Measurements from ENCODE around the gene NEDD8.

GRCh38 chr14:24233538-24233866 lies 1.3 kb upstream of the NEDD8 start:
- no peak for TF ChIP-seq CTCF (IDR thresholded peaks at IDR 0.05)
- no peak for TF ChIP-seq POLR2AphosphoS5 (IDR thresholded peaks at IDR 0.05)
- TF ChIP-seq POLR2A (IDR thresholded peaks at IDR 0.05): no peak
- no peak for TF ChIP-seq EP300 (IDR thresholded peaks at IDR 0.05)
